Measurements from ENCODE around the gene RCOR1. TPM values are rescaled to one million over a fixed set of nuclear protein-coding genes. Genes with fewer than 3 reads are reported as not detected.
A peak's percentile ranks its signal among the peaks of the same experiment; 100 is the strongest.

RCOR1 gene
- total RNA-seq, 1 donor from 2014 or later: 25.2 TPM

DNA sequence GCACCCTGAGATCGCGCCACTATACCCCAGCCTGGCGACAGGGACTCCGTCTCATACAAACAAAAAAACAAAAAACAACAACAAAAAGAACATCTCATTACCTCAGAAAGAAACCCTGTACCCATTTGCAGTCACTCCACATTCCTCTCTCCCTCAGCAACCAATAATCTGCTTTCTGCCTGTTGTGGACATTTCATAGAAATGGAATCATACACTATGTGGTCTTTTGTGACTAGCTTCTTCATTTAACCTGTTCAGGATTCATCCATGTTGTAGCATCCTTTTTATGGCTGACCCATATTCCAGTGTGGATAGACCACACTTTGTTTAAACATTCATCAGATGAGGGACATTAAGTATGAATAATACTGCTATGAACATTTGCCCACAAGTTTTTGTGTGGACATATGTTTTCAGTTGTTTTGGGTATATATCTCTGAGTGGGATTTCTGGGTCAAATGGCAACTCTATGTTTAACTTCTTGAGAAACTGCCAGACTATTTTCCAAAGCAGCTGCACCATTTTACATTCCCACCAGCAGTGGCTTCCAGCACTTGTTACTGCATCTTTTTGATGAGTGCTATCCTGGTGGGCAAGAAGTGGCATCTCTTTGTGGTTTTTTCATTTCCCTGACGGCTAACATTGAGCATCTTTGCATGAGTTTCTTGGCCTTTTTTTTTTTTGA lies 5.9 kb upstream of the RCOR1 start:
- TF ChIP-seq, protein P1, sequence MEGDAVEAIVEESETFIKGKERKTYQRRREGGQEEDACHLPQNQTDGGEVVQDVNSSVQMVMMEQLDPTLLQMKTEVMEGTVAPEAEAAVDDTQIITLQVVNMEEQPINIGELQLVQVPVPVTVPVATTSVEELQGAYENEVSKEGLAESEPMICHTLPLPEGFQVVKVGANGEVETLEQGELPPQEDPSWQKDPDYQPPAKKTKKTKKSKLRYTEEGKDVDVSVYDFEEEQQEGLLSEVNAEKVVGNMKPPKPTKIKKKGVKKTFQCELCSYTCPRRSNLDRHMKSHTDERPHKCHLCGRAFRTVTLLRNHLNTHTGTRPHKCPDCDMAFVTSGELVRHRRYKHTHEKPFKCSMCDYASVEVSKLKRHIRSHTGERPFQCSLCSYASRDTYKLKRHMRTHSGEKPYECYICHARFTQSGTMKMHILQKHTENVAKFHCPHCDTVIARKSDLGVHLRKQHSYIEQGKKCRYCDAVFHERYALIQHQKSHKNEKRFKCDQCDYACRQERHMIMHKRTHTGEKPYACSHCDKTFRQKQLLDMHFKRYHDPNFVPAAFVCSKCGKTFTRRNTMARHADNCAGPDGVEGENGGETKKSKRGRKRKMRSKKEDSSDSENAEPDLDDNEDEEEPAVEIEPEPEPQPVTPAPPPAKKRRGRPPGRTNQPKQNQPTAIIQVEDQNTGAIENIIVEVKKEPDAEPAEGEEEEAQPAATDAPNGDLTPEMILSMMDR (IDR thresholded peaks at IDR 0.05): peak; percentile 37
- DNase-seq (ENCODE audit: low spot score): no peak
- H3K4me3 Mint-ChIP-seq (ENCODE audit: unreplicated experiment): no peak overlapping the region
- H3K4me1 Mint-ChIP-seq (ENCODE audit: low read depth): peaks cover 53% of the 10 kb centered on the region
- no peaks in the 10 kb centered on the region for H3K36me3 Mint-ChIP-seq (ENCODE audit: low read depth)
- no peak overlapping the region for H3K27ac Mint-ChIP-seq (ENCODE audit: unreplicated experiment)
- H3K9me3 Mint-ChIP-seq (ENCODE audit: low read depth): no peaks in the 10 kb centered on the region
- no peaks in the 10 kb centered on the region for H3K27me3 Mint-ChIP-seq (ENCODE audit: low read depth)

DNA sequence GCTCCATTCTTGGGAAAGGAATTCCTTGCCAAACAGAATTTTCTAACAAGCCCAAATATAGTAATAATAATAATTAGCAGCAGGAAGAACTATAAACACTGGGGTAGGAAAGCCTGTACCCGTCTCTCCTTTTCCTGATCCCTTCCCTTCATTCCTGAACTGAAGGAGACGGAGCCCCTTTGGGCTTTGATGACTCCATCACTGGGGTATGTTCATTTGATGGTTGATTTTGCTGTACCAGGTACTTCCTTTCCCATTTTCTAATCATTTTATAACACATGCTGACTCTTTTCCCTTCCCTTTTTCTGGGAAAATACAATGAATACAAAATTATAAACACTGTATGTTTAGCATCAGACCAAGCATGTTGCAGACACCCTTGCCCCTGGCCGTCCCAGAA lies 3.6 kb upstream of the RCOR1 start:
- H3K4me3 Mint-ChIP-seq (ENCODE audit: unreplicated experiment): no peak overlapping the region
- peaks cover 50% of the 10 kb centered on the region for H3K4me1 Mint-ChIP-seq (ENCODE audit: low read depth)
- peak overlapping the region; percentile 22 for H3K27ac Mint-ChIP-seq (ENCODE audit: unreplicated experiment)
- H3K27me3 Mint-ChIP-seq (ENCODE audit: low read depth): no peaks in the 10 kb centered on the region
- TF ChIP-seq, protein P1 (IDR thresholded peaks at IDR 0.05): no peak
- no peak for DNase-seq (ENCODE audit: low spot score)
- no peaks in the 10 kb centered on the region for H3K36me3 Mint-ChIP-seq (ENCODE audit: low read depth)
- no peaks in the 10 kb centered on the region for H3K9me3 Mint-ChIP-seq (ENCODE audit: low read depth)

DNA sequence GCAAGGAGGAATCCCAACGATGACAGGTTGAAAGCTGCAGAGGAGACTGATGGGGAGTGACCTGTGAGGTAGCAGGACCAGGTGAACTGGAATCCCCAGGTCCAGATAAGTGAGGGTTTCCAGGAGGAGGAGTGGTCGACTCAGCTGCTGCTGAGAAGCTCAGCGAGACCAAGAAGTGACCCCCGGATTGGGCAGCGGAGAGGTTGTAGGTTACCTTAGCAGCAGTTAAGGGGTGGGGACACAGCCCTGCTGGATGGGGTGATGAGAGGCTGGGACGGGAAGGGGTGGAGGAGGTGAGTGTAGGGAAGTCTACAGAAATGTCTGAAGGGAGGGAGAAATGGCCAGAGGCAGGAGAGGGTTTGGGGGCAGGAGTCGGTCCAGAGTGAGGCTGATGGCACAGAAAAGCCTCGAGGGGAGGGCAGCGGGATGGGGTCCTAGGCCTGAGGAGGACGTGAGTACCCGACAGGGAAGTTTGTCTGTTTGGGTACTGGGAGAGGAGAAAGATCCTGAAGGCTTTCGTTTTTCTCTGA lies 2.6 kb upstream of the RCOR1 start:
- DNase-seq (ENCODE audit: low spot score): no peak
- Mint-ChIP-seq H3K4me1 (ENCODE audit: low read depth) (peaks cover 60% of the 10 kb centered on the region), H3K9me3 (ENCODE audit: low read depth) (no peaks in the 10 kb centered on the region), H3K27me3 (ENCODE audit: low read depth) (no peaks in the 10 kb centered on the region), H3K4me3 (ENCODE audit: unreplicated experiment) (no peak overlapping the region), H3K36me3 (ENCODE audit: low read depth) (no peaks in the 10 kb centered on the region), H3K27ac (ENCODE audit: unreplicated experiment) (peak overlapping the region; percentile 32)
- TF ChIP-seq, protein P1 (IDR thresholded peaks at IDR 0.05): no peak

DNA sequence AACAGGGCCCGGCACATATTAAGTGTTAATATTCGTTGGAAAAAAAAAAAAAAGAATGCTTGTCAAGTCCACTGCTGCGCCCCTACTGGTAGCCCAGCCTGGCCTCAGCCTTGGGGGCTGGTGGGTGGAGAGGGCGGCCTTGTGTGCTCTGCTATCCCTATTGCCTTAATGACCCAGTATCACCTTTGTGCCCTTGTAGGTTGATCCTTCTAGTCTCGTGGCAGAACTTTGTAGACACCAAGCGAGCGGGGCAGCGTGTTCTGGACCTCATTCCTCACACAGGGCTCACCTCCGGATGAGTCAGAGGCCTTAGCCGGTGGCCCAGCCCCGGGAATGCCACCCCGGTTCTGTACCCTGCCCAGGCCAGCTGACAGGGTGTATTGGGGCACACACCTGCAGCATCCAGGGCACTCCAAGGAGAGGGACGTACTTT lies 1.8 kb upstream of the RCOR1 start:
- Mint-ChIP-seq H3K27me3 (ENCODE audit: low read depth) (no peaks in the 10 kb centered on the region), H3K4me3 (ENCODE audit: unreplicated experiment) (peak overlapping the region; percentile 72), H3K27ac (ENCODE audit: unreplicated experiment) (peak overlapping the region; percentile 49), H3K36me3 (ENCODE audit: low read depth) (no peaks in the 10 kb centered on the region), H3K9me3 (ENCODE audit: low read depth) (no peaks in the 10 kb centered on the region), H3K4me1 (ENCODE audit: low read depth) (peaks cover 60% of the 10 kb centered on the region)
- DNase-seq (ENCODE audit: low spot score): no peak
- TF ChIP-seq, protein P1 (IDR thresholded peaks at IDR 0.05): peak; percentile 65

DNA sequence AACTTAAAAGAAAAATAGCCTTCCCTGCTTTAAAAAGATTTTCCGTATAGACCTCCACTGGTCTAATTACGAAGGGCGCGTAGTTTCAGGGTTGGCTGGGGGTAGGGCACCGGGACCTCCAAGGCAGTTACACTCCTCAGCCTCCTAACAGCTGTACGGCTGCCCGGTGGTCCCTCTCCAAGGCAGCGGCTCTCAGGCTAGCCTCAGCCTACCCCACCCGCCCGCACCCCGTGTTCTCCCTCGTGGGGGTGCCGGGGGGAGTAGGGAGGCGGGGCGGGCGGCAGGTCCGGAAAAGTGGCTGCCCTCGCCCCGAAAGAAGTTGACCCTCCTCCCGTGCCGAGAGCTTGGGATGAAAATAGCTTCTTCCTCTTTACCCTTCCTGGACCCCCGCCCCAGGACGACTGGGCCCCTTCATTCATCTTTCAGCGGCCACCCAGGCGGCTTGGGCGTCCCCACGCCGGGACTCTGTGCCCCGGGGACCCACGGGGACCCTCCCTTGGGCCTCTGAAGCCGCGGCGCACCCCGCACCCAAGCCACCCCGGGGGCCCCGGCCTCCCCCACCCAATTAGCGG lies 991 bp upstream of the RCOR1 start:
- H3K27ac Mint-ChIP-seq (ENCODE audit: unreplicated experiment): peak overlapping the region; percentile 65
- TF ChIP-seq, protein P1 (IDR thresholded peaks at IDR 0.05): no peak
- no peaks in the 10 kb centered on the region for H3K27me3 Mint-ChIP-seq (ENCODE audit: low read depth)
- no peak for DNase-seq (ENCODE audit: low spot score)
- H3K36me3 Mint-ChIP-seq (ENCODE audit: low read depth): no peaks in the 10 kb centered on the region
- peaks cover 53% of the 10 kb centered on the region for H3K4me1 Mint-ChIP-seq (ENCODE audit: low read depth)
- H3K4me3 Mint-ChIP-seq (ENCODE audit: unreplicated experiment): peak overlapping the region; percentile 72
- H3K9me3 Mint-ChIP-seq (ENCODE audit: low read depth): no peaks in the 10 kb centered on the region
